Stimulated activated CD4-positive, alpha-beta T cell treated with anti-CD3 and anti-CD28 coated beads, Interleukin-4, amount 100 ng/mL, for 24 hours (primary cell): ENCODE results near the gene SHCBP1.
"Not testable (repeated sequence)": the region's sequence is repeated elsewhere in the genome, so short reads cannot be mapped to it uniquely, and the experiment has no call there.

ENCODE experiments used
- DNase-seq: peaks from one replicate; pipeline ENCODE4 v3.0.0-alpha.2; 2020

The SHCBP1 gene, protein sequence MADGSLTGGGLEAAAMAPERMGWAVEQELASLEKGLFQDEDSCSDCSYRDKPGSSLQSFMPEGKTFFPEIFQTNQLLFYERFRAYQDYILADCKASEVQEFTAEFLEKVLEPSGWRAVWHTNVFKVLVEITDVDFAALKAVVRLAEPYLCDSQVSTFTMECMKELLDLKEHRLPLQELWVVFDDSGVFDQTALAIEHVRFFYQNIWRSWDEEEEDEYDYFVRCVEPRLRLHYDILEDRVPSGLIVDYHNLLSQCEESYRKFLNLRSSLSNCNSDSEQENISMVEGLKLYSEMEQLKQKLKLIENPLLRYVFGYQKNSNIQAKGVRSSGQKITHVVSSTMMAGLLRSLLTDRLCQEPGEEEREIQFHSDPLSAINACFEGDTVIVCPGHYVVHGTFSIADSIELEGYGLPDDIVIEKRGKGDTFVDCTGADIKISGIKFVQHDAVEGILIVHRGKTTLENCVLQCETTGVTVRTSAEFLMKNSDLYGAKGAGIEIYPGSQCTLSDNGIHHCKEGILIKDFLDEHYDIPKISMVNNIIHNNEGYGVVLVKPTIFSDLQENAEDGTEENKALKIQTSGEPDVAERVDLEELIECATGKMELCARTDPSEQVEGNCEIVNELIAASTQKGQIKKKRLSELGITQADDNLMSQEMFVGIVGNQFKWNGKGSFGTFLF

GRCh38 chr16:46621006-46621933 lies at the start of gene SHCBP1:
Gene SHCBP1 (minus strand): TSS chr16:46621379. CDS start chr16:46621359, 20 bp downstream.
- DNase-seq = peak; percentile 75

DNA sequence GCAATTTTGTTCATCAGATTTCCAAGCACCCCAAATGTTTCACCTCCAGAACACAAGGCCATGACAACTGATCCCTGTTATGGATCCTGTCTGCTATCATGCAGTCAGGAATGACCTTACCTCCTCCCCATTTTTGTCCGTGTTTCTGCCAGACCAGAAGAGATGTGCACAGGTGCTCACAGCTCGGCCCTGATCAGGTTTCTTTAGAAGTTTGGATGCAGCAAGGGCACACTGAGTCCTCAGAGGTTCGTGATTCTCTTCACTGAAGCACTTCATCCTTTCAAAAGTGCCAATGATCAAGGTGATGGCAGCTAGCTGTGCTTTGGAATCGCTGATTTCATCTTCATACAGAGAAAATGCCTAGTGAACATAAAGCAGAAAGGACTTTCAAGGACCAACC lies 40.9 kb upstream of the SHCBP1 start:
- no peak for DNase-seq

GRCh38 chr16:46658925-46659324 lies 37.7 kb upstream of the SHCBP1 start:
- peak; percentile 4 for DNase-seq

- DNase-seq = no peak
These were observed 30.1 kb upstream of the SHCBP1 start for GRCh38 chr16:46651305-46651704.

DNA sequence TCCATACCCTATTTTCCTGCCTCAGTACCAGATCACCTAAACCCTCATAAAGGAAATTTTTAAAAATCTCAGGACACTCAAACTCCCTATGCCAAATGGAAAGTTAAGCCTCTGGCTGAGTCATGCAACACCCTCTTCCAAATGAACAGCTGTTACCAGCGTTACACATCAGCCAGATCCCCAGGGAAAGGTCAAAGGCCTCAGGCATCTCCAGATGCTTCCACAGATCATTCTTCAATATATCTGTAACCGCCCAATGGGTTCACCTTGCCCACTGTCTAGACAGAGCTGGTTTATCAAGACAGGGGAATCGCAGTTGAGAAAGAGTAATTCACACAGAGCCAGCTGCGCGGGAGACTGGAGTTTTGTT lies 29.1 kb upstream of the SHCBP1 start:
- DNase-seq = no peak

DNA sequence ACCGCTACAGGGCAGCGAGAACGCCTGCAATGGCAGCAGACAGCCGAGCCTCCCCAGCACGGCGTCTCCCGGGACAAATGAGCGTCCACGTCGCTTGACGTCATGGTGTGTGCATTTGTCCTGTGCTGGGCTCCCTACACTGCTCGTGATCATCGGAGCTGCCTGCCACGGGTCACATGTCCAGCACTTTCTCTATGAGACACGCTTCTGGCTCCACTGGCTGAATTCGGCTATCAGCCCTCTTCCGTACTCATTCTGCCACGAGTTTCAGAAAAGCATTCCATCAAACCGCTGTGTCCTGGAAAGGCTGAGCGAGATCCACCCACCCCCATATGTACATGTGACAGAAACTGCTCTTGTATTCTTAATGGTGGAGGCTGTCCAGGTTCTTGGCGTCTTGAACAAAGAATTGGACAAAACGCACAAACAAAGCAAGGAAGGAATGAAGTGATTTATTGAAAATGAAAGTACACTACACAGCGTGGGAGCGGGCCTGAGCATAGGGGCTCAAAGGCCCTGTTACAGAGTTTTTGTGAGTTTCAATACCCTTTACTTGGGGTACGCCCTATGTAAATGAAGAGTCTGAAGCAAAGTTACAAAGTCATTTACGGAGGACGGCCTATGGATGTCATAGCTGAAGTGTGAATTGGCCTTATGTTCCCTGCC lies 28.5 kb upstream of the SHCBP1 start:
- no peak for DNase-seq

GRCh38 chr16:46648656-46649055 lies 27.5 kb upstream of the SHCBP1 start:
- DNase-seq = no peak

GRCh38 chr16:46638947-46639925 lies 18.1 kb upstream of the SHCBP1 start:
- DNase-seq = no peak

- DNase-seq = no peak
These were observed 11.9 kb upstream of the SHCBP1 start for GRCh38 chr16:46632778-46633733.

- no peak for DNase-seq
These were observed 8.4 kb upstream of the SHCBP1 start for GRCh38 chr16:46629331-46630219.

DNA sequence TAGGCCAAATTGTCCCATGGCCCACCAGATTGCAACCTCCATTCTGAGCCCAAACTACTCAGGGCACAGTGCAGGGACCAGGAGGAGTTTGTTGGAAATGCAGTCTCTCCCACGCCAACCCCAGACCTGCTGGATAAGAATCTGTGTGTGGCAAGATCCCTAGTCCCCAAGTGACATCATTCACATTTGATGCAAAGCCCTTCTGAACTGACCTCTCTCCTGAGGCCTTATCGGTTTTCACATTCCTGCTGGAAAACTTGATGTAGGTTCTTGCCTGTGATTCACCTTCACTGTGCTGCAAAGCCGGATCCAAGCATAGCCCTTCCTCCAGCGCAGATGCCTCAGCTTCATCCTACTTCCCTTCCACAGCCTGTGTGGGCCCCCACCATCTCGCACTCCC lies 6.6 kb upstream of the SHCBP1 start:
- no peak for DNase-seq

DNA sequence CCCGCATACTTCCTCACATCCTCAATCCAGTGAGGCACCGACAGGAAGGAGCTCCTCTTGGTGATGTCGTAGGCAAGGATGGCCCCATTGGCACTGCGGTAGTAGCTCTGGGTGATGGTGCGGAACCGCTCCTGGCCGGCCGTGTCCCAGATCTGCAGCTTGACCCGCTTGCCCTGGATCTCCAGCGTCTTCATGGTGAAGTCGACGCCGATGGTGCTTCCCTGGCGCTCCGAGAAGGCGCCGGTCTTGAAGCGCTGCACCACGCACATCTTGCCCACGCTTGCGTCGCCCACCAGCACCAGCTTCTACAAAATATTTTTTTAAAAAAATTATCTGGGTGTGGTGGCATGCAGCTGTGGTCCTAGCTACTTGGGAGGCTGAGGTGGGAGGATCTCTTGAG lies 5.5 kb upstream of the SHCBP1 start:
- not testable (repeated sequence) for DNase-seq

DNA sequence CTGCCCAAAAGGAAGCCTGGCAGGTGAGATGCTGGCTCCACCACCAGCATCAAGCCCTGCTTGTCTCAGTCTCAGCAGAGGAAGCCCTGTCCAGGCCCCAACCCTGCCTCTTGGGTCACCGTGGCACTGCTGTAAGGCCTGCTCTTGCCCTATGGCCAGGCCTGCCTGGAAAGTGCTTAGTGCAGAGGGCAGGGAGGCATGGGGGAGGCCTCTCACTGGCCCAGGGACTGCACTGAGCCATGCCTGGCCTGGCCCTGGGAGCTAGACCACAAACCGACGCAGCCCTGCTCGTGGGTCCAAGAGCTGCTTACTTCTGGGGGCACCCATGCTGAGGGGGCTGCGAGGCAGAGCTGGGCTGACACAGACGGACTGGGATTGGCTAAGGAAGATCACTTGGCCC lies 3.7 kb upstream of the SHCBP1 start:
- not testable (repeated sequence) for DNase-seq

- DNase-seq = not testable (repeated sequence)
These were observed 2.5 kb upstream of the SHCBP1 start for GRCh38 chr16:46623707-46624106.

DNA sequence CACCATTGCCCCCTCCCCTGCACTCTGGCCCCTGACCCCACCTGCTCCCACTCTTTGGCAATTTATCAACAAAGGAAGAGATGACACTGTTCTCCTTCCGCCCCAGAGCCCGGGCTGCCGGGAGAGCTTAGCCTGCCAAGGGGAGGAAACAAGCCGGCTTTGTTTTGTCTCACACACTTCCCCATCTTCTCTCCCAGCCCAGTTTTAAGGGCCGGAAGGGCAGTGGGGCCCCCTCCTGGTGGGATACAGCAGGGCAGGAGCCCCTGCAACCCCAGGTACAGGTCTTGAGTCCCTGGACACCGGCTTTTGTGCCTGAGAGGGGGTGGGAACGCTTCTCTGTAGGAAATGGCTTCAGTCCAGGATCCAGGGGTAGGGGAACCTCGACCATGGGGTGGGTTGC lies 2.1 kb upstream of the SHCBP1 start:
- not testable (repeated sequence) for DNase-seq

DNA sequence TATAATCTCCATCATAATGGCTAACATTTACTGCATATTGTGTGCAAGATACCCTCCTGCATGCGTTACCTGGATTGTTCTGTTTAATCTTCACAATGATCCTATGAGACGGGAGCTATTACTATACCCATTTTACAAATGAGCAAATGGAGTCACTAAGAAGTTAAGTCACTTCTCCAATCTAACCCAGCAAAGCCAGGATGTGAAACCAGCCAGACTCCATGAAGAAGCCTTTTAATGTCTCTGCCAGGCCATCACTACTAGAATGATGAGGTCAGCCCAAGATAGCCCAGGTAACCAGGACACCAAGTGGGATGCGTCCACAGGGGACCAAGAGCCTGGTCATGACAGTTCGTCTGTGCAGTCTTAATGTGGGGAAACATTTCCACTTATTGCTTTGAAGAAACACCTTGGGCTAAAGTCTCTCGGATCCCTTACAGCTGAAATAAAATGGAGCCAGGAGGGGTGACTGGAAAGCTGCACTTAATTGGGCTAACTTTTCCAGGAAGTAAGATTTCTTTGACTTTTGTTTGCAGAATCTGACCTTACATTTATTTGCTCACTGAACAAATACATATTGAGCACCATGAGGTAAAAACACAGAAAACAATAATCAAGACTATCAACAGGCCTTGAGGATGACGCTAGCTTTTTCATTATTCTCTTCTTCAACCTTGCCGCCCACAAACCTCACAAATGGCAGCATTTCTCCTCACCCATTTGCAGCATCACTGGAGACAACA lies 926 bp upstream of the SHCBP1 start:
- DNase-seq = no peak

DNA sequence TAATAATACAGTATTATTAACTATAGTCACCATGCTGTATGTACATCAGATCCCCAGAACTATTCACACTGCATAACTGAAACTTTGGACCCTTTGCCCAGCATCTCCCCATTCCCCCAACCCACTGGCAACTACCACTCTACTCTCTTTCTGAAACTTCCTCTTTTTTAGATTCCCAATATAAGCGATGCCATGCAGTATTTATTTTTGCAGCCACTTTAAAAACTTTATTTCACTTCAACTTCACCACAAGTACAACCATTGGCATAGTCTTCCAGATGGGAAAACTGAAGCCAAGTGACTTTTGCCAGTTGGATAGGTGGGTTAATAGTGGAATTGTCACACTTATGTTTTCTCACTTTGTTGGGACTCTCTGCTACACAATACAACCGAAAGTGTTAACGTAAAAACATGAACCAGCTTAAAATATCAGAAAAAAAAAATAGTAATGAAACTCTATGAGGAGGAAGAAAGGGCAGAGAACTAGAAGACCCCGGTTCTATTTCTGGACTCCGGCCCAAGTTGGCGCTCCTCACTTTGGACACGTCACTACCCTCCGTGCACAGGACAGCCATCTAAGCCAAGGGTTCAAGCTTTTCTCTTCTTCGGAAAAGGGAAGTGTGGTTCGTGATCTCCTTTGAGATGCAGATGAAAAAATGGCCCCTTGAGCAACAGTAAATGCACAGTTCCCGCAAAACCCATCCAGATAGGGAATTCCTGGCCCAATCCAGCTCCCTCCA lies 743 bp downstream of the SHCBP1 start:
- DNase-seq = no peak

DNA sequence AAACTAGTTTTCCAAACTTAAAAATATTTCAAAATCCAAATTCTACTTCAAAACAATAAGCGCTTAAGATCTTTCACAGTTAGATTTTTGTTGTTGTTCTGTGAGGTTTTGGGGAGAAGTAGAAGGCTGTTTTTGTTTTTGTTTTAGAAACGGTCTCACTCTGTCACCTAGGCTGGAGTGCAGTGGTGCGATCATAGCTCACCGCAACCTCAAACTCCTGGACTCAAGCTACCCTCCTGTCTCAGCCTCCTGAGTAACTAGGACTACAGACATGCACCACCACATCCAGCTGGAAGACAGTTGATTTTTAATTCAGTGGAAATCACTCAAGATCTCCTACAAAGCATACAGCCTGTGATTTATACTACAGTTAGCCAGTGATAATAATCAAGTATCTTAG lies 2.7 kb downstream of the SHCBP1 start:
- no peak for DNase-seq
